ENCODE results near the gene DMD.

The DMD gene

DNA sequence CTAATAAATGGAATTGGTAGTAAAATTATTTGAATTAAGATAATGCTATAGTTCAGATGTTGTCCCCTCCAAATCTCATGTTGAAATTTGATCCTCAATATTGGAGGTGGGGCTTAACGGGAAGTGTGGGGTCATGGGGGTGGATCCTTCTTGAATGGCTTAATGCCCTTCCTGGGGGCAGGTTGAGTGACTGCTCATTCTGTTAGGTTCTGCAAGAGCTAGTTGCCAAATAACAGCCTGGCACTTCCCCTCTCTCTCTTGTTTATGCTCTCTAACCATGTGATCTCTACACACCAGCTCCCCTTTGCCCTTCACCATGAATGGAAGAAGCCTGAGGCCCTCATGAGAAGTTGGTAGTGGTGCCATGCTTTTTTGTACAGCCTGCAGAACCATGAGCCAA is 1414.7 kb downstream of the DMD start:
- no peak for DNase-seq (ENCODE audit: low read depth in 3 of 3, low spot score in 1 of 3)

- DNase-seq (ENCODE audit: low read depth in 3 of 3, low spot score in 1 of 3) = no peak
Measured at GRCh38 chrX:31747411-31747810, 1463.9 kb downstream of the DMD start.

DNA sequence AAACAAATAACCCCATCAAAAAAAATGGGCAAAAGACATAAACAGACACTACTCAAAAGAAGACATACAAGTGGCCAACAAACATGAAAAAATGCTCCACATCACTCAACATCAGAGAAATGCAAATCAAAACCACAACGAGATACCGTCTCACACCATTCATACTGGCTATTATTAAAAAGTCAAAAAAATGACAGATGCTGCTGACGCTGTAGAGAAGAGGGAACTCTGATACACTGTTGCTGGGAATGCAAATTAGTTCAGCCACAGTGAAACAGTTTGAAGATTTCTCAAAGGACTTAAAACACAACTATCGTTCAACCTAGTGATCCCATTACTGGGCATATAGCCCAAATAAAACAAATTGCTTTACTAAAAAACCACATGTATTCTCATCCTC is 1468.3 kb downstream of the DMD start:
- DNase-seq (ENCODE audit: low read depth in 3 of 3, low spot score in 1 of 3) = no peak

GRCh38 chrX:31717474-31717873 is 1493.9 kb downstream of the DMD start:
- no peak for DNase-seq (ENCODE audit: low read depth in 3 of 3, low spot score in 1 of 3)

GRCh38 chrX:31715675-31716074 is 1495.7 kb downstream of the DMD start:
- DNase-seq (ENCODE audit: low read depth in 3 of 3, low spot score in 1 of 3) = no peak

- no peak for DNase-seq (ENCODE audit: low read depth in 3 of 3, low spot score in 1 of 3)
Measured at GRCh38 chrX:31714797-31715196, 1496.6 kb downstream of the DMD start.

GRCh38 chrX:31713120-31713519 is 1498.2 kb downstream of the DMD start:
- DNase-seq (ENCODE audit: low read depth in 3 of 3, low spot score in 1 of 3) = no peak

GRCh38 chrX:31711166-31711565 is 1500.2 kb downstream of the DMD start:
- no peak for DNase-seq (ENCODE audit: low read depth in 3 of 3, low spot score in 1 of 3)

GRCh38 chrX:31708116-31708515 is 1503.2 kb downstream of the DMD start:
- no peak for DNase-seq (ENCODE audit: low read depth in 3 of 3, low spot score in 1 of 3)

GRCh38 chrX:31706466-31706865 is 1504.9 kb downstream of the DMD start:
- no peak for DNase-seq (ENCODE audit: low read depth in 3 of 3, low spot score in 1 of 3)

GRCh38 chrX:31705816-31706215 is 1505.5 kb downstream of the DMD start:
- DNase-seq (ENCODE audit: low read depth in 3 of 3, low spot score in 1 of 3) = no peak

GRCh38 chrX:31704938-31705337 is 1506.4 kb downstream of the DMD start:
- no peak for DNase-seq (ENCODE audit: low read depth in 3 of 3, low spot score in 1 of 3)

- DNase-seq (ENCODE audit: low read depth in 3 of 3, low spot score in 1 of 3) = no peak
Measured at GRCh38 chrX:31702222-31702621, 1509.1 kb downstream of the DMD start.

GRCh38 chrX:31697294-31697916 is 1513.9 kb downstream of the DMD start:
- no peak for DNase-seq (ENCODE audit: low read depth in 3 of 3, low spot score in 1 of 3)

GRCh38 chrX:31679861-31680260 is 1531.5 kb downstream of the DMD start:
- DNase-seq (ENCODE audit: low read depth in 3 of 3, low spot score in 1 of 3) = no peak

GRCh38 chrX:31670245-31670644 is 1541.1 kb downstream of the DMD start:
- no peak for DNase-seq (ENCODE audit: low read depth in 3 of 3, low spot score in 1 of 3)

GRCh38 chrX:31665454-31665853 is 1545.9 kb downstream of the DMD start:
- no peak for DNase-seq (ENCODE audit: low read depth in 3 of 3, low spot score in 1 of 3)

DNA sequence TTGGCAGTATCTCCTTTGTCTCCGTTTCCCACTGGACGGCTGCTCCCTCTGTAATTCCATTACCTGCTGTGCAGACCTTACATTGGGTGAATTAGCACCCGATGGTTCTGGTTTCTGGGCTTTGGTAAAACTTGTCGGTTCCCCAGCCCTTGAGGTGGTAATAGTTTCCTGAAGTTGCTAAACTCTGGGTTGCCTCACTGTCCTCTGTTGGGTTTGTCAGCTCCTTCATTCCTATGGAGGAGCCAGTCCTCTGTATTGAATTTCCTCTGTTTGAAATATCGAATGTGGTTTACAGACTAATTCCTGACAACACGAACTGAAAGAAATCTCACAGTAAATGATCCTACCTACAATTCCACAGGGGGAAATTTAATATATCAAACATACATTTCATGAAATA is 1548.2 kb downstream of the DMD start:
- no peak for DNase-seq (ENCODE audit: low read depth in 3 of 3, low spot score in 1 of 3)

DNA sequence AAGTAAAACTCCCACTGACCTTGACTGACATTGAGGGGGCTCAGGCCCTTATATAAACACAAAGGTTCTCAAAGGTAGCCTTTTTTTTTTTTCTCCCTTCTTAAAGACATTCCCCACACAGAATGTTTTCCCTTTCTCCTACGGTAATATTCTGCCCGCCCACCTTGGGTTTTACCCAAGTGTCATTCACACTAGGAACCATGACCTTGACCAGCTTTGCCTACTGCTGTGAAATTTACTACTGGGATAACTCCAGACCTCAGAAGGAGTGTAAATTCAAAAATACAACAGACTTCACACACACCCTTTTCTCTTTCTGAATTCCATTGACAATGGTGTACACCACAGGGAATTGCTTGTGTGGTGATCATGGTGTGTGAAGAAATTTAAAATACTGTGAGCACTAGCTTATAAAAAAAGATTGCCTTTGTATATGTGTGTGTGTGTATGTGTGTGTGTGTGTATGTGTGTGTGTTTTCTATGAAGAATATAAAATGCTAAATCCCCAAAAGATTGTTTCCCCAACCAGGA is 1550.0 kb downstream of the DMD start:
- DNase-seq (ENCODE audit: low read depth in 3 of 3, low spot score in 1 of 3) = no peak

- DNase-seq (ENCODE audit: low read depth in 3 of 3, low spot score in 1 of 3) = no peak
Measured at GRCh38 chrX:31658360-31658759, 1553.0 kb downstream of the DMD start.

DNA sequence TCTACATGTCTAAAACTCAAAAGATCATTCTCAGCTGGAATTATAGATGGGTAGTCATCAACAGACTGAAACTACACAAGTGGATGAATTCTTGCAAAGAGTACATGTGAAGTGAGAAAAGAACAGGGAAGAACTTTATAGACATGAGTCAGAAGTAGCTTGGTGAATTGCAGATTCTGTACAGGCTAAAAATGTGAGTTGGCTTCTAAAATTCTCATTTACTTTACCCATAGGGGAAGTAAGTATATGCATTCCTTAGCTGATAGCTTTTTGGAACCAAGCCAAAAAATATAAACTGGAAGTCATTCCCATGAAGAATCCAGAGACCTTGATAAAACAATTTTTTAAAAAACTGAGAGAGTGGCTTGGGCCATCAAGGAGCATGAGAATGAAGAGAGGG is 1555.3 kb downstream of the DMD start:
- no peak for DNase-seq (ENCODE audit: low read depth in 3 of 3, low spot score in 1 of 3)

GRCh38 chrX:31653422-31653821 is 1557.9 kb downstream of the DMD start:
- DNase-seq (ENCODE audit: low read depth in 3 of 3, low spot score in 1 of 3) = no peak

GRCh38 chrX:31652650-31653049 is 1558.7 kb downstream of the DMD start:
- no peak for DNase-seq (ENCODE audit: low read depth in 3 of 3, low spot score in 1 of 3)

All from stimulated activated CD4-positive, alpha-beta T cell treated with anti-CD3 and anti-CD28 coated beads, TNF-alpha, amount 100 ng/mL, for 1 hour (primary cell).